ENCODE data around the gene CUEDC1. TPM values are rescaled to one million over a fixed set of nuclear protein-coding genes. Genes with fewer than 3 reads are reported as not detected.

CUEDC1 gene
- total and polyA plus RNA-seq, 2 of the 13 experiments (the other 11 are each of a cell fraction or from before 2014, with no cell fraction given), result 7.4 to 12.9 TPM

DNA sequence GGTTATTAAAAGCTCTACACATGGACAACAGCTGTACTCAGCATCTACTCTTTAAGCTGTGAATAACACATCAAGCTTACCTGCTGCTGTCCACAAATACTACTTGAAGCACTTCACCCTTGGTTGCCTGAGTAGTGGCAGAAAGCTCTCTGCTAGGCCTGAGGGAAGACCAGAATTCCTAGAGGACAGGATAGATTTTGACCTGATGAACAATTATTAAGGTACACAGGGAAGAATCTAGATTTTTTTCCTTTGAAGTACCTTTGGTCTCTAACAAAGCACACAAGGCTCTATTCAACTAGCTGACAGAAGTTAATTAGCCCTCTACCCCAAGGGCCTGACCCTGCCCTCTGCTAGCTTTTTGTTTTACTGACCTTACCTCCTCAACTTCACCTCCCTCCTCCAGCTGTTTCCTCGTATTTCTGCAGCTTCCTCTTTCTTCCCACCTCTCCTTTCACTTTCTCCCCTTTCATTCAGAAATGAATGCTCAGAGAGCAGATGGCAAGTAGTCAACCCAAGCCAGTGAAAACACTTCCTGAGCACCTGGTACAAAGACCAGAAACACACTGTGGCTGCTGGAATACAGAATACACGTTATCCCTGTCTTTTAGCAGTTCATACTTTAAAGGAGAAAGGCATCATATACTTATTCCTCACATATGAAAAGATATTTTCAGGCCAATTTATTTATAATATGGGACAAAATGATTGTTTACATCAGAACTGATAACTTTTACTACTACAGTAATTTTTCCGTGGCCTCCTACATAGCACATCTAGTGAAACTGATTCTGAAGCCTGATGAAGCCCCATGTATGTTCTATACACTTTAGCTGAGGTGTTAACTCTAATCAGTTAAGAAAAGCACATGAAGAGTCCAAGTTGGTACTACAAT, 38.5 kb upstream of the CUEDC1 start (continued):
- TF ChIP-seq NFRKB (IDR thresholded peaks at IDR 0.05) (no peak), ZNF703 (CRISPR knock-in tag; IDR thresholded peaks at IDR 0.05; ENCODE audit: borderline replicate concordance) (no peak), POLR2G (IDR thresholded peaks at IDR 0.05; ENCODE audit: low read depth, low read length) (peak; percentile 81), ZNF564 (CRISPR knock-in tag; IDR thresholded peaks at IDR 0.05) (no peak), PATZ1 (CRISPR knock-in tag; IDR thresholded peaks at IDR 0.05) (no peak), TP53 (CRISPR knock-in tag; conservative IDR thresholded peaks at IDR 0.05) (no peak), POLR2AphosphoS2 (IDR thresholded peaks at IDR 0.05; ENCODE audit: low read depth, low read length) (peak; percentile 48; the same call in 1 of the 2 replicates), POGZ (CRISPR knock-in tag; IDR thresholded peaks at IDR 0.05) (no peak), BHLHE40 (IDR thresholded peaks at IDR 0.05; ENCODE audit: low read length) (no peak), PAXIP1 (CRISPR knock-in tag; conservative IDR thresholded peaks at IDR 0.05) (peak; percentile 52), ZBED4 (CRISPR knock-in tag; IDR thresholded peaks at IDR 0.05; ENCODE audit: borderline replicate concordance) (no peak)
- TF ChIP-seq, protein P1, sequence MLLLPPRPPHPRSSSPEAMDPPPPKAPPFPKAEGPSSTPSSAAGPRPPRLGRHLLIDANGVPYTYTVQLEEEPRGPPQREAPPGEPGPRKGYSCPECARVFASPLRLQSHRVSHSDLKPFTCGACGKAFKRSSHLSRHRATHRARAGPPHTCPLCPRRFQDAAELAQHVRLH (CRISPR knock-in tag; IDR thresholded peaks at IDR 0.05; ENCODE audit: borderline replicate concordance, low read depth), result no peak
- TF ChIP-seq, protein P2, sequence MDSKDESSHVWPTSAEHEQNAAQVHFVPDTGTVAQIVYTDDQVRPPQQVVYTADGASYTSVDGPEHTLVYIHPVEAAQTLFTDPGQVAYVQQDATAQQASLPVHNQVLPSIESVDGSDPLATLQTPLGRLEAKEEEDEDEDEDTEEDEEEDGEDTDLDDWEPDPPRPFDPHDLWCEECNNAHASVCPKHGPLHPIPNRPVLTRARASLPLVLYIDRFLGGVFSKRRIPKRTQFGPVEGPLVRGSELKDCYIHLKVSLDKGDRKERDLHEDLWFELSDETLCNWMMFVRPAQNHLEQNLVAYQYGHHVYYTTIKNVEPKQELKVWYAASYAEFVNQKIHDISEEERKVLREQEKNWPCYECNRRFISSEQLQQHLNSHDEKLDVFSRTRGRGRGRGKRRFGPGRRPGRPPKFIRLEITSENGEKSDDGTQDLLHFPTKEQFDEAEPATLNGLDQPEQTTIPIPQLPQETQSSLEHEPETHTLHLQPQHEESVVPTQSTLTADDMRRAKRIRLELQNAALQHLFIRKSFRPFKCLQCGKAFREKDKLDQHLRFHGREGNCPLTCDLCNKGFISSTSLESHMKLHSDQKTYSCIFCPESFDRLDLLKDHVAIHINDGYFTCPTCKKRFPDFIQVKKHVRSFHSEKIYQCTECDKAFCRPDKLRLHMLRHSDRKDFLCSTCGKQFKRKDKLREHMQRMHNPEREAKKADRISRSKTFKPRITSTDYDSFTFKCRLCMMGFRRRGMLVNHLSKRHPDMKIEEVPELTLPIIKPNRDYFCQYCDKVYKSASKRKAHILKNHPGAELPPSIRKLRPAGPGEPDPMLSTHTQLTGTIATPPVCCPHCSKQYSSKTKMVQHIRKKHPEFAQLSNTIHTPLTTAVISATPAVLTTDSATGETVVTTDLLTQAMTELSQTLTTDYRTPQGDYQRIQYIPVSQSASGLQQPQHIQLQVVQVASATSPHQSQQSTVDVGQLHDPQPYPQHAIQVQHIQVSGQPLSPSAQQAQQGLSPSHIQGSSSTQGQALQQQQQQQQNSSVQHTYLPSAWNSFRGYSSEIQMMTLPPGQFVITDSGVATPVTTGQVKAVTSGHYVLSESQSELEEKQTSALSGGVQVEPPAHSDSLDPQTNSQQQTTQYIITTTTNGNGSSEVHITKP (CRISPR knock-in tag; IDR thresholded peaks at IDR 0.05; ENCODE audit: low read depth), result 0 out of 2 replicates have a peak, but pooled peaks have one; percentile 20

Measured in HepG2 (cell line).